Measurements from ENCODE around the gene ZNF805. TPM values are rescaled to one million over a fixed set of nuclear protein-coding genes. Genes with fewer than 3 reads are reported as not detected.
A peak's percentile ranks its signal among the peaks of the same experiment; 100 is the strongest.

The ZNF805 gene
- total and polyA plus RNA-seq, 2 of the 13 experiments (the other 11 are each of a cell fraction or from before 2014, with no cell fraction given): 5.1 to 12.8 TPM

DNA sequence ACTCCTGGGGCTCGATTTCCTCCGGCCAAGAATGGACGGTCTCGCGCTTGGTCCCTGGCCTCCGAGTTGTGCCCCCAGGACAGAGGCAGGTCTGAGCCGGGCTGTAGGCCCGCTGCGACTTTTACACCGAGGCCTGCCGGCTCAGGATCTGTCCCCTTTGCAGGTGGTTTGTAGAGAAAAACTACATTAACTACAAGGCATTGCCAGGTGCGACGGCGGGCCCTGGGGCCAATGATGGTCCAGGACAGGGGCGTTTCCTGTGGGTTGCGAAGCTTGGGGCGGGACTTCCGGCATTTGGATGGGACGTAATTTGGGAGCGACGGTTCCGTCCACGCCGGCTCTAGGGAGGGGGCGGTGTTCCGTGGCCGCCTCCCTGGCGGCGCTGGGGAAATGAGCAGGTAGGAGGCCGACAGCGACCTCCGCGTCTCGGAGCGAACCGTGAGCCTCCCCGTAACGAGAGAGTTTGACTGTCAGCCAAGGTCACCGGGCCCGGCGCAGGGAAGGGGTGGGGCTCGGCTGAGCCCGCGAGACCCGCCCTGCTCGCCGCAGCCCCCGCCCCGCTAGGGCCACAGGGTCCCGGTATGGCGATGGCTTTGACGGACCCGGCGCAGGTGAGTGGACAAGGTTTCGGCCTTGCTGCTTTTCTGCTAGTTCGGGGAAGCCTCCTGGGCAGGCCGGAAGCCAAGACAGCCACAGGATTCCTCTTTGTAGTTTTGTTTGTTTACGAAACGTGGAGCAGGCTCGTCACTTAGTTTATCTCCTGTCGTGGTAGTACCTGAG lies at the start of gene ZNF805 (continued):
- TF ChIP-seq GLI4 (CRISPR knock-in tag; IDR thresholded peaks at IDR 0.05; ENCODE audit: borderline replicate concordance): peak; percentile 33; the same call in 1 of the 2 replicates
- TF ChIP-seq, protein P1, sequence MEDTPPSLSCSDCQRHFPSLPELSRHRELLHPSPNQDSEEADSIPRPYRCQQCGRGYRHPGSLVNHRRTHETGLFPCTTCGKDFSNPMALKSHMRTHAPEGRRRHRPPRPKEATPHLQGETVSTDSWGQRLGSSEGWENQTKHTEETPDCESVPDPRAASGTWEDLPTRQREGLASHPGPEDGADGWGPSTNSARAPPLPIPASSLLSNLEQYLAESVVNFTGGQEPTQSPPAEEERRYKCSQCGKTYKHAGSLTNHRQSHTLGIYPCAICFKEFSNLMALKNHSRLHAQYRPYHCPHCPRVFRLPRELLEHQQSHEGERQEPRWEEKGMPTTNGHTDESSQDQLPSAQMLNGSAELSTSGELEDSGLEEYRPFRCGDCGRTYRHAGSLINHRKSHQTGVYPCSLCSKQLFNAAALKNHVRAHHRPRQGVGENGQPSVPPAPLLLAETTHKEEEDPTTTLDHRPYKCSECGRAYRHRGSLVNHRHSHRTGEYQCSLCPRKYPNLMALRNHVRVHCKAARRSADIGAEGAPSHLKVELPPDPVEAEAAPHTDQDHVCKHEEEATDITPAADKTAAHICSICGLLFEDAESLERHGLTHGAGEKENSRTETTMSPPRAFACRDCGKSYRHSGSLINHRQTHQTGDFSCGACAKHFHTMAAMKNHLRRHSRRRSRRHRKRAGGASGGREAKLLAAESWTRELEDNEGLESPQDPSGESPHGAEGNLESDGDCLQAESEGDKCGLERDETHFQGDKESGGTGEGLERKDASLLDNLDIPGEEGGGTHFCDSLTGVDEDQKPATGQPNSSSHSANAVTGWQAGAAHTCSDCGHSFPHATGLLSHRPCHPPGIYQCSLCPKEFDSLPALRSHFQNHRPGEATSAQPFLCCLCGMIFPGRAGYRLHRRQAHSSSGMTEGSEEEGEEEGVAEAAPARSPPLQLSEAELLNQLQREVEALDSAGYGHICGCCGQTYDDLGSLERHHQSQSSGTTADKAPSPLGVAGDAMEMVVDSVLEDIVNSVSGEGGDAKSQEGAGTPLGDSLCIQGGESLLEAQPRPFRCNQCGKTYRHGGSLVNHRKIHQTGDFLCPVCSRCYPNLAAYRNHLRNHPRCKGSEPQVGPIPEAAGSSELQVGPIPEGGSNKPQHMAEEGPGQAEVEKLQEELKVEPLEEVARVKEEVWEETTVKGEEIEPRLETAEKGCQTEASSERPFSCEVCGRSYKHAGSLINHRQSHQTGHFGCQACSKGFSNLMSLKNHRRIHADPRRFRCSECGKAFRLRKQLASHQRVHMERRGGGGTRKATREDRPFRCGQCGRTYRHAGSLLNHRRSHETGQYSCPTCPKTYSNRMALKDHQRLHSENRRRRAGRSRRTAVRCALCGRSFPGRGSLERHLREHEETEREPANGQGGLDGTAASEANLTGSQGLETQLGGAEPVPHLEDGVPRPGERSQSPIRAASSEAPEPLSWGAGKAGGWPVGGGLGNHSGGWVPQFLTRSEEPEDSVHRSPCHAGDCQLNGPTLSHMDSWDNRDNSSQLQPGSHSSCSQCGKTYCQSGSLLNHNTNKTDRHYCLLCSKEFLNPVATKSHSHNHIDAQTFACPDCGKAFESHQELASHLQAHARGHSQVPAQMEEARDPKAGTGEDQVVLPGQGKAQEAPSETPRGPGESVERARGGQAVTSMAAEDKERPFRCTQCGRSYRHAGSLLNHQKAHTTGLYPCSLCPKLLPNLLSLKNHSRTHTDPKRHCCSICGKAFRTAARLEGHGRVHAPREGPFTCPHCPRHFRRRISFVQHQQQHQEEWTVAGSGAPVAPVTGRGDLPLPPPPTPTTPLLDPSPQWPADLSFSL (CRISPR knock-in tag; IDR thresholded peaks at IDR 0.05): no peak
- TF ChIP-seq NCOA1 (CRISPR knock-in tag; IDR thresholded peaks at IDR 0.05): 0 out of 2 replicates have a peak, but pooled peaks have one; percentile 21
- TF ChIP-seq ZNF747 (CRISPR knock-in tag; IDR thresholded peaks at IDR 0.05; ENCODE audit: borderline replicate concordance): no peak; the same call in 1 of the 2 replicates
- TF ChIP-seq PRMT3 (CRISPR knock-in tag; IDR thresholded peaks at IDR 0.05; ENCODE audit: borderline replicate concordance, low read depth): no peak
- TF ChIP-seq, protein P2, sequence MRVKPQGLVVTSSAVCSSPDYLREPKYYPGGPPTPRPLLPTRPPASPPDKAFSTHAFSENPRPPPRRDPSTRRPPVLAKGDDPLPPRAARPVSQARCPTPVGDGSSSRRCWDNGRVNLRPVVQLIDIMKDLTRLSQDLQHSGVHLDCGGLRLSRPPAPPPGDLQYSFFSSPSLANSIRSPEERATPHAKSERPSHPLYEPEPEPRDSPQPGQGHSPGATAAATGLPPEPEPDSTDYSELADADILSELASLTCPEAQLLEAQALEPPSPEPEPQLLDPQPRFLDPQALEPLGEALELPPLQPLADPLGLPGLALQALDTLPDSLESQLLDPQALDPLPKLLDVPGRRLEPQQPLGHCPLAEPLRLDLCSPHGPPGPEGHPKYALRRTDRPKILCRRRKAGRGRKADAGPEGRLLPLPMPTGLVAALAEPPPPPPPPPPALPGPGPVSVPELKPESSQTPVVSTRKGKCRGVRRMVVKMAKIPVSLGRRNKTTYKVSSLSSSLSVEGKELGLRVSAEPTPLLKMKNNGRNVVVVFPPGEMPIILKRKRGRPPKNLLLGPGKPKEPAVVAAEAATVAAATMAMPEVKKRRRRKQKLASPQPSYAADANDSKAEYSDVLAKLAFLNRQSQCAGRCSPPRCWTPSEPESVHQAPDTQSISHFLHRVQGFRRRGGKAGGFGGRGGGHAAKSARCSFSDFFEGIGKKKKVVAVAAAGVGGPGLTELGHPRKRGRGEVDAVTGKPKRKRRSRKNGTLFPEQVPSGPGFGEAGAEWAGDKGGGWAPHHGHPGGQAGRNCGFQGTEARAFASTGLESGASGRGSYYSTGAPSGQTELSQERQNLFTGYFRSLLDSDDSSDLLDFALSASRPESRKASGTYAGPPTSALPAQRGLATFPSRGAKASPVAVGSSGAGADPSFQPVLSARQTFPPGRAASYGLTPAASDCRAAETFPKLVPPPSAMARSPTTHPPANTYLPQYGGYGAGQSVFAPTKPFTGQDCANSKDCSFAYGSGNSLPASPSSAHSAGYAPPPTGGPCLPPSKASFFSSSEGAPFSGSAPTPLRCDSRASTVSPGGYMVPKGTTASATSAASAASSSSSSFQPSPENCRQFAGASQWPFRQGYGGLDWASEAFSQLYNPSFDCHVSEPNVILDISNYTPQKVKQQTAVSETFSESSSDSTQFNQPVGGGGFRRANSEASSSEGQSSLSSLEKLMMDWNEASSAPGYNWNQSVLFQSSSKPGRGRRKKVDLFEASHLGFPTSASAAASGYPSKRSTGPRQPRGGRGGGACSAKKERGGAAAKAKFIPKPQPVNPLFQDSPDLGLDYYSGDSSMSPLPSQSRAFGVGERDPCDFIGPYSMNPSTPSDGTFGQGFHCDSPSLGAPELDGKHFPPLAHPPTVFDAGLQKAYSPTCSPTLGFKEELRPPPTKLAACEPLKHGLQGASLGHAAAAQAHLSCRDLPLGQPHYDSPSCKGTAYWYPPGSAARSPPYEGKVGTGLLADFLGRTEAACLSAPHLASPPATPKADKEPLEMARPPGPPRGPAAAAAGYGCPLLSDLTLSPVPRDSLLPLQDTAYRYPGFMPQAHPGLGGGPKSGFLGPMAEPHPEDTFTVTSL (CRISPR knock-in tag; IDR thresholded peaks at IDR 0.05; ENCODE audit: borderline replicate concordance): no peak
- no peak for TF ChIP-seq ZNF713 (CRISPR knock-in tag; IDR thresholded peaks at IDR 0.05)
- TF ChIP-seq ZBTB1 (CRISPR knock-in tag; IDR thresholded peaks at IDR 0.05; ENCODE audit: borderline replicate concordance): 0 out of 2 replicates have a peak, but pooled peaks have one; percentile 34
- TF ChIP-seq ZNF547 (CRISPR knock-in tag; IDR thresholded peaks at IDR 0.05): no peak
- TF ChIP-seq ZNF12 (CRISPR knock-in tag; IDR thresholded peaks at IDR 0.05): no peak
- TF ChIP-seq ZNF343 (CRISPR knock-in tag; IDR thresholded peaks at IDR 0.05): no peak
- peak; percentile 78; the same call in 1 of the 2 replicates for TF ChIP-seq MXD4 (CRISPR knock-in tag; IDR thresholded peaks at IDR 0.05)
- TF ChIP-seq, protein P3, sequence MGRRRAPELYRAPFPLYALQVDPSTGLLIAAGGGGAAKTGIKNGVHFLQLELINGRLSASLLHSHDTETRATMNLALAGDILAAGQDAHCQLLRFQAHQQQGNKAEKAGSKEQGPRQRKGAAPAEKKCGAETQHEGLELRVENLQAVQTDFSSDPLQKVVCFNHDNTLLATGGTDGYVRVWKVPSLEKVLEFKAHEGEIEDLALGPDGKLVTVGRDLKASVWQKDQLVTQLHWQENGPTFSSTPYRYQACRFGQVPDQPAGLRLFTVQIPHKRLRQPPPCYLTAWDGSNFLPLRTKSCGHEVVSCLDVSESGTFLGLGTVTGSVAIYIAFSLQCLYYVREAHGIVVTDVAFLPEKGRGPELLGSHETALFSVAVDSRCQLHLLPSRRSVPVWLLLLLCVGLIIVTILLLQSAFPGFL (CRISPR knock-in tag; IDR thresholded peaks at IDR 0.05): no peak

Measured in HepG2 (cell line).